HepG2 (cell line): ENCODE results near the gene SNAI1. TPM values are rescaled to one million over a fixed set of nuclear protein-coding genes. Genes with fewer than 3 reads are reported as not detected.
A peak's percentile ranks its signal among the peaks of the same experiment; 100 is the strongest.

Source experiments
- DNMT3B ChIP-seq: conservative IDR thresholded peaks from 2 replicates; pipeline ENCODE4 v1.6.1; 2016; ENCODE audit warnings: missing biosample characterization, control low read depth
- PRMT3 ChIP-seq: sonication (generic); formaldehyde crosslinking; IDR thresholded peaks from 2 replicates; pipeline ENCODE4 v1.8.1; 2022; ENCODE audit warnings: low read depth, mild to moderate bottlenecking, moderate library complexity, missing genetic modification reagents, borderline replicate concordance
- ZNF484 ChIP-seq: sonication (generic); formaldehyde crosslinking; IDR thresholded peaks from 2 replicates; pipeline ENCODE4 v1.5.1; 2020; ENCODE audit warnings: mild to moderate bottlenecking, low read depth, missing genetic modification reagents, borderline replicate concordance
- ZNF768 ChIP-seq: sonication (generic); formaldehyde crosslinking; IDR thresholded peaks from 2 replicates; pipeline ENCODE4 v1.4.0; 2020; ENCODE audit warnings: missing genetic modification reagents
- polyA plus RNA-seq, 8 experiments: library from polyadenylated mRNA; depleted of rRNA in 3 of 8; stranded (reverse) in 7 of 8; unstranded in 1 of 8; fragments of >200 nt; fragmentation: Illumina TruSeq in 4 of 8; extraction: Trizol in 4 of 8; gene quantifications; 2 replicates each; pipeline versions ENCODE4 v1.2.1 to v1.2.3, GENCODE V29; 2011 to 2016; ENCODE audit warnings: low read depth in 4 of 8, missing spikeins in 1 of 8, mixed read lengths in 1 of 8; ENCODE audit not compliant: insufficient read depth in 1 of 8
- total RNA-seq, 5 experiments: library from RNA; depleted of rRNA; stranded (reverse); fragments of >200 nt; fragmentation: Illumina TruSeq; extraction: Trizol; gene quantifications; 2 replicates each; pipeline ENCODE4 v1.2.3, GENCODE V29; 2016; ENCODE audit warnings: low read depth in 1 of 5
- TF ChIP-seq, protein P1 (sequence below): IDR thresholded peaks from 2 replicates; pipeline ENCODE4 v1.6.1; 2016; ENCODE audit warnings: low read depth, missing genetic modification reagents, missing compliant biosample characterization
- TF ChIP-seq, protein P2 (sequence below): fragments of 450-650 bp; IDR thresholded peaks from 2 replicates; pipeline ENCODE4 v1.6.1; 2016
- TF ChIP-seq, protein P3 (sequence below): sonication (generic); formaldehyde crosslinking; IDR thresholded peaks from 2 replicates; pipeline ENCODE4 v1.4.0; 2020; ENCODE audit warnings: missing genetic modification reagents
- TF ChIP-seq, protein P4 (sequence below): sonication (generic); formaldehyde crosslinking; IDR thresholded peaks from 2 replicates; pipeline ENCODE4 v1.8.0; 2022; ENCODE audit warnings: missing genetic modification reagents, mild to moderate bottlenecking, moderate library complexity, borderline replicate concordance
- TF ChIP-seq, protein P5 (sequence below): IDR thresholded peaks from 2 replicates; pipeline ENCODE4 v1.6.1; 2016; ENCODE audit warnings: low read depth
- TF ChIP-seq, protein P6 (sequence below): sonication (generic); formaldehyde crosslinking; IDR thresholded peaks from 2 replicates; pipeline ENCODE4 v1.4.0; 2020; ENCODE audit warnings: missing genetic modification reagents
- TF ChIP-seq, protein P7 (sequence below): IDR thresholded peaks from 2 replicates; pipeline ENCODE4 v1.6.1; 2016; ENCODE audit warnings: missing compliant biosample characterization, missing genetic modification reagents, borderline replicate concordance

The SNAI1 gene
- total and polyA plus RNA-seq, 2 of the 13 experiments (the other 11 are each of a cell fraction or from before 2014, with no cell fraction given): 1.3 to 1.4 TPM

DNA sequence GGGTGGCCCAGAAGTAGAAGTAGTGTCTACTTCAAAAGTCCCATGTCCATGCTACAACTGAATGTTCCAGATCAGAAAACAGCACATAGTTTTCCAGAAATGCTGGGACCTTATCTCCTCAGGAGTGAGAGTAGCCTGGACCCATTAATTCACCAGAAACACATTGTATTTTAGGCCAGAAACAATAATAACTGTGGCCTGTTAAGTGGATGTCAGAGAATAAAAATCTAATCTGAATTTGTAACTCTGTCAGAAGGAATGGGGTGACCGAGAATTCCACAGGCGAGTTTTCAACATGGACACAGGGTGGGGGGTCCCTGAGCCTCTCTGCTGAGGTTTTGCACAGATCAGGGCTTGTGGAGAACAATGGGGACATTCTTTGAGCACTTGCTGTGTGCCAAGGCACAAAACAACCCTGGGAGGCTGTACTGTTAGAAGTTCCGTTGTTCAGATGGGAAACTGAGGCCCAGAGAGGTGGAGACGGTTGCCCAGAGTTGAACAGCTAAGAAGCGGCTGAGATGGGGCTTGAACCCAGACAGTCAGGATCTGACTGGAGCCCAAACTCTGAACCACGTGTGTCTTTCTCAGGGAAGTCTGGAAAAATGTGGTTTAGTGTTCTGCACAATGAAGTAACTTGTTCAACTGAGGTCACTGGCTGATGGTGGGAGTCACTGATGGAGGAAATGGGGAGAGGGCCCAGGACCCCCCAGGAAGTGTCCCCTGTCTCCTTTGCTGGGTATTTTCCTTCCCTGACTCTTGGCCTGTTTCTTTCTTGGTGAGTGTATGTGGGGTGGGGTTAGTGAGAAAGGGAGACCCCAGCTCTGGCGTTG is 44.2 kb downstream of the SNAI1 start (continued):
- TF ChIP-seq, protein P1, sequence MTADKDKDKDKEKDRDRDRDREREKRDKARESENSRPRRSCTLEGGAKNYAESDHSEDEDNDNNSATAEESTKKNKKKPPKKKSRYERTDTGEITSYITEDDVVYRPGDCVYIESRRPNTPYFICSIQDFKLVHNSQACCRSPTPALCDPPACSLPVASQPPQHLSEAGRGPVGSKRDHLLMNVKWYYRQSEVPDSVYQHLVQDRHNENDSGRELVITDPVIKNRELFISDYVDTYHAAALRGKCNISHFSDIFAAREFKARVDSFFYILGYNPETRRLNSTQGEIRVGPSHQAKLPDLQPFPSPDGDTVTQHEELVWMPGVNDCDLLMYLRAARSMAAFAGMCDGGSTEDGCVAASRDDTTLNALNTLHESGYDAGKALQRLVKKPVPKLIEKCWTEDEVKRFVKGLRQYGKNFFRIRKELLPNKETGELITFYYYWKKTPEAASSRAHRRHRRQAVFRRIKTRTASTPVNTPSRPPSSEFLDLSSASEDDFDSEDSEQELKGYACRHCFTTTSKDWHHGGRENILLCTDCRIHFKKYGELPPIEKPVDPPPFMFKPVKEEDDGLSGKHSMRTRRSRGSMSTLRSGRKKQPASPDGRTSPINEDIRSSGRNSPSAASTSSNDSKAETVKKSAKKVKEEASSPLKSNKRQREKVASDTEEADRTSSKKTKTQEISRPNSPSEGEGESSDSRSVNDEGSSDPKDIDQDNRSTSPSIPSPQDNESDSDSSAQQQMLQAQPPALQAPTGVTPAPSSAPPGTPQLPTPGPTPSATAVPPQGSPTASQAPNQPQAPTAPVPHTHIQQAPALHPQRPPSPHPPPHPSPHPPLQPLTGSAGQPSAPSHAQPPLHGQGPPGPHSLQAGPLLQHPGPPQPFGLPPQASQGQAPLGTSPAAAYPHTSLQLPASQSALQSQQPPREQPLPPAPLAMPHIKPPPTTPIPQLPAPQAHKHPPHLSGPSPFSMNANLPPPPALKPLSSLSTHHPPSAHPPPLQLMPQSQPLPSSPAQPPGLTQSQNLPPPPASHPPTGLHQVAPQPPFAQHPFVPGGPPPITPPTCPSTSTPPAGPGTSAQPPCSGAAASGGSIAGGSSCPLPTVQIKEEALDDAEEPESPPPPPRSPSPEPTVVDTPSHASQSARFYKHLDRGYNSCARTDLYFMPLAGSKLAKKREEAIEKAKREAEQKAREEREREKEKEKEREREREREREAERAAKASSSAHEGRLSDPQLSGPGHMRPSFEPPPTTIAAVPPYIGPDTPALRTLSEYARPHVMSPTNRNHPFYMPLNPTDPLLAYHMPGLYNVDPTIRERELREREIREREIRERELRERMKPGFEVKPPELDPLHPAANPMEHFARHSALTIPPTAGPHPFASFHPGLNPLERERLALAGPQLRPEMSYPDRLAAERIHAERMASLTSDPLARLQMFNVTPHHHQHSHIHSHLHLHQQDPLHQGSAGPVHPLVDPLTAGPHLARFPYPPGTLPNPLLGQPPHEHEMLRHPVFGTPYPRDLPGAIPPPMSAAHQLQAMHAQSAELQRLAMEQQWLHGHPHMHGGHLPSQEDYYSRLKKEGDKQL: no peak
- peak; percentile 91 for TF ChIP-seq ZNF768 (CRISPR knock-in tag)
- no peak for TF ChIP-seq PRMT3
- TF ChIP-seq, protein P2, sequence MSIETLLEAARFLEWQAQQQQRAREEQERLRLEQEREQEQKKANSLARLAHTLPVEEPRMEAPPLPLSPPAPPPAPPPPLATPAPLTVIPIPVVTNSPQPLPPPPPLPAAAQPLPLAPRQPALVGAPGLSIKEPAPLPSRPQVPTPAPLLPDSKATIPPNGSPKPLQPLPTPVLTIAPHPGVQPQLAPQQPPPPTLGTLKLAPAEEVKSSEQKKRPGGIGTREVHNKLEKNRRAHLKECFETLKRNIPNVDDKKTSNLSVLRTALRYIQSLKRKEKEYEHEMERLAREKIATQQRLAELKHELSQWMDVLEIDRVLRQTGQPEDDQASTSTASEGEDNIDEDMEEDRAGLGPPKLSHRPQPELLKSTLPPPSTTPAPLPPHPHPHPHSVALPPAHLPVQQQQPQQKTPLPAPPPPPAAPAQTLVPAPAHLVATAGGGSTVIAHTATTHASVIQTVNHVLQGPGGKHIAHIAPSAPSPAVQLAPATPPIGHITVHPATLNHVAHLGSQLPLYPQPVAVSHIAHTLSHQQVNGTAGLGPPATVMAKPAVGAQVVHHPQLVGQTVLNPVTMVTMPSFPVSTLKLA: peak; percentile 65
- no peak for TF ChIP-seq DNMT3B
- TF ChIP-seq, protein P3, sequence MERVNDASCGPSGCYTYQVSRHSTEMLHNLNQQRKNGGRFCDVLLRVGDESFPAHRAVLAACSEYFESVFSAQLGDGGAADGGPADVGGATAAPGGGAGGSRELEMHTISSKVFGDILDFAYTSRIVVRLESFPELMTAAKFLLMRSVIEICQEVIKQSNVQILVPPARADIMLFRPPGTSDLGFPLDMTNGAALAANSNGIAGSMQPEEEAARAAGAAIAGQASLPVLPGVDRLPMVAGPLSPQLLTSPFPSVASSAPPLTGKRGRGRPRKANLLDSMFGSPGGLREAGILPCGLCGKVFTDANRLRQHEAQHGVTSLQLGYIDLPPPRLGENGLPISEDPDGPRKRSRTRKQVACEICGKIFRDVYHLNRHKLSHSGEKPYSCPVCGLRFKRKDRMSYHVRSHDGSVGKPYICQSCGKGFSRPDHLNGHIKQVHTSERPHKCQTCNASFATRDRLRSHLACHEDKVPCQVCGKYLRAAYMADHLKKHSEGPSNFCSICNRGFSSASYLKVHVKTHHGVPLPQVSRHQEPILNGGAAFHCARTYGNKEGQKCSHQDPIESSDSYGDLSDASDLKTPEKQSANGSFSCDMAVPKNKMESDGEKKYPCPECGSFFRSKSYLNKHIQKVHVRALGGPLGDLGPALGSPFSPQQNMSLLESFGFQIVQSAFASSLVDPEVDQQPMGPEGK (CRISPR knock-in tag): no peak
- TF ChIP-seq, protein P4, sequence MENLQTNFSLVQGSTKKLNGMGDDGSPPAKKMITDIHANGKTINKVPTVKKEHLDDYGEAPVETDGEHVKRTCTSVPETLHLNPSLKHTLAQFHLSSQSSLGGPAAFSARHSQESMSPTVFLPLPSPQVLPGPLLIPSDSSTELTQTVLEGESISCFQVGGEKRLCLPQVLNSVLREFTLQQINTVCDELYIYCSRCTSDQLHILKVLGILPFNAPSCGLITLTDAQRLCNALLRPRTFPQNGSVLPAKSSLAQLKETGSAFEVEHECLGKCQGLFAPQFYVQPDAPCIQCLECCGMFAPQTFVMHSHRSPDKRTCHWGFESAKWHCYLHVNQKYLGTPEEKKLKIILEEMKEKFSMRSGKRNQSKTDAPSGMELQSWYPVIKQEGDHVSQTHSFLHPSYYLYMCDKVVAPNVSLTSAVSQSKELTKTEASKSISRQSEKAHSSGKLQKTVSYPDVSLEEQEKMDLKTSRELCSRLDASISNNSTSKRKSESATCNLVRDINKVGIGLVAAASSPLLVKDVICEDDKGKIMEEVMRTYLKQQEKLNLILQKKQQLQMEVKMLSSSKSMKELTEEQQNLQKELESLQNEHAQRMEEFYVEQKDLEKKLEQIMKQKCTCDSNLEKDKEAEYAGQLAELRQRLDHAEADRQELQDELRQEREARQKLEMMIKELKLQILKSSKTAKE (CRISPR knock-in tag): no peak
- TF ChIP-seq ZNF484 (CRISPR knock-in tag): no peak
- TF ChIP-seq, protein P5, sequence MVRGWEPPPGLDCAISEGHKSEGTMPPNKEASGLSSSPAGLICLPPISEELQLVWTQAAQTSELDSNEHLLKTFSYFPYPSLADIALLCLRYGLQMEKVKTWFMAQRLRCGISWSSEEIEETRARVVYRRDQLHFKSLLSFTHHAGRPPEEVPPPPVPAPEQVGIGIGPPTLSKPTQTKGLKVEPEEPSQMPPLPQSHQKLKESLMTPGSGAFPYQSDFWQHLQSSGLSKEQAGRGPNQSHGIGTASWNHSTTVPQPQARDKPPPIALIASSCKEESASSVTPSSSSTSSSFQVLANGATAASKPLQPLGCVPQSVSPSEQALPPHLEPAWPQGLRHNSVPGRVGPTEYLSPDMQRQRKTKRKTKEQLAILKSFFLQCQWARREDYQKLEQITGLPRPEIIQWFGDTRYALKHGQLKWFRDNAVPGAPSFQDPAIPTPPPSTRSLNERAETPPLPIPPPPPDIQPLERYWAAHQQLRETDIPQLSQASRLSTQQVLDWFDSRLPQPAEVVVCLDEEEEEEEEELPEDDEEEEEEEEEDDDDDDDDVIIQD: no peak
- TF ChIP-seq, protein P6, sequence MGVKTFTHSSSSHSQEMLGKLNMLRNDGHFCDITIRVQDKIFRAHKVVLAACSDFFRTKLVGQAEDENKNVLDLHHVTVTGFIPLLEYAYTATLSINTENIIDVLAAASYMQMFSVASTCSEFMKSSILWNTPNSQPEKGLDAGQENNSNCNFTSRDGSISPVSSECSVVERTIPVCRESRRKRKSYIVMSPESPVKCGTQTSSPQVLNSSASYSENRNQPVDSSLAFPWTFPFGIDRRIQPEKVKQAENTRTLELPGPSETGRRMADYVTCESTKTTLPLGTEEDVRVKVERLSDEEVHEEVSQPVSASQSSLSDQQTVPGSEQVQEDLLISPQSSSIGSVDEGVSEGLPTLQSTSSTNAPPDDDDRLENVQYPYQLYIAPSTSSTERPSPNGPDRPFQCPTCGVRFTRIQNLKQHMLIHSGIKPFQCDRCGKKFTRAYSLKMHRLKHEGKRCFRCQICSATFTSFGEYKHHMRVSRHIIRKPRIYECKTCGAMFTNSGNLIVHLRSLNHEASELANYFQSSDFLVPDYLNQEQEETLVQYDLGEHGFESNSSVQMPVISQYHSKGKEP (CRISPR knock-in tag): no peak
- TF ChIP-seq, protein P7, sequence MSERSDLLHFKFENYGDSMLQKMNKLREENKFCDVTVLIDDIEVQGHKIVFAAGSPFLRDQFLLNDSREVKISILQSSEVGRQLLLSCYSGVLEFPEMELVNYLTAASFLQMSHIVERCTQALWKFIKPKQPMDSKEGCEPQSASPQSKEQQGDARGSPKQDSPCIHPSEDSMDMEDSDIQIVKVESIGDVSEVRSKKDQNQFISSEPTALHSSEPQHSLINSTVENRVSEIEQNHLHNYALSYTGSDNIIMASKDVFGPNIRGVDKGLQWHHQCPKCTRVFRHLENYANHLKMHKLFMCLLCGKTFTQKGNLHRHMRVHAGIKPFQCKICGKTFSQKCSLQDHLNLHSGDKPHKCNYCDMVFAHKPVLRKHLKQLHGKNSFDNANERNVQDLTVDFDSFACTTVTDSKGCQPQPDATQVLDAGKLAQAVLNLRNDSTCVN (CRISPR knock-in tag): no peak
